Stimulated activated CD8-positive, alpha-beta memory T cell treated with anti-CD3 and anti-CD28 coated beads, Interleukin-4, amount 100 ng/mL, for 4 hours (primary cell): Measurements from ENCODE around the gene DYSF.

Source experiments
- DNase-seq, 2 donors: peaks; one replicate each; pipeline ENCODE4 v3.0.0-alpha.2; 2020; ENCODE audit warnings: low read depth in 2 of 2, low spot score in 1 of 2

DYSF gene

DNA sequence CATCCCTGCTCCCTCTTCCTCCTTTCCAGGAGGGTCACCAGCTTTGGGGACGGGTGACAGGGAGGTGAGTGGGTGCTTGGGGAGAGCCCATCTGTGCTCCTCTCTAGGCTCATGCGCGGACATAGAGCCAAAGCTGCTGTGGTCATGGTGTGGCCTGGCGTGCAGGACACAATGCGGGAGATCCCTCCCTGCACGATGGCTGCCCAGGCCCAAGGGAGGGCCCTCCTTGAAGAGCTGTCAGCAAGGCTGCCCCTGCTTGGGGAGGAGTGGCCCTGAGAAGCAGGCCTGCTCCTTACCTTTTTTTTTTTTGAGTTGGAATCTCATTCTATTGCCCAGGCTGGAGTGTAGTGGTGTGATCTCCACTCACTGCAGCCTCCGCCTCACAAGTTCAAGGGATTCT lies 111.4 kb downstream of the DYSF start:
- no peak for DNase-seq

DNA sequence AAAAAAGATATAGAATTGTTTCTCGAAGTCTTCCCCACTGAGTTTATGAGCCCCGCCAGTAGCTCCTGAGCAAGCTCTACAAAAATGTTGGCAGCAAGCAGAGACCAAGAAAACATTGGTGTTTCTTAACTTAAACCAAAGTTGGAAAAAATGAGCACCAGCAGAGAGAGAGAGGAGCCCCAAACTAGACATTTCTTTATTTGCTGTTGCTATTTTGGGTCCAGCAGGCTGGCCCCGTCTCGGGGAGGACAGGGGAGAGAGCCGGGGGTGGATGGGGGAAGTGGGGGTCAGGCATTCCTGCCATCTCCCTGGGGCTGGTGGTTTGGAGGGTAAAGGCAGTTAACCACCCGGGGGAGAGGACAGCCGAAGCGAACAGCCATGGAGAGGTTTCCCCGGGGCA lies 113.0 kb downstream of the DYSF start:
- no peak for DNase-seq

DNA sequence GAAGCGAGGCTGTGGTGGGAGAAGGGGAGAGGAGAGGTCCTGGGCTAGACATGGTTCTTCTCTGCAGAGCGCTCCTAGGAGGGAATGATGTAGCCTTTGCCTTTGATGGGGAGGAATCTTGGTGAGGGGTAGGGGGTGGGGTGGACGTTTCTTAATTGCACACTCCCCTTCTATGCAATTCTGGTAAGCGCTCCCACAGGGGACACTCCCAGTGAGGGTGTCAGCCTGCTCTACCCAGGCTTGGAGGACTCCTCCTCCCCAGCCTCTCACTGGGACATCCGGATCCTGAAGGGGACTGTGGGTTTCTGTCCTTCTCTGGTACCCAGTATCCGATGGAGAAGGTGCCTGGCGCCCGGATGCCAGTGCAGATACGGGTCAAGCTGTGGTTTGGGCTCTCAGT lies 114.3 kb downstream of the DYSF start:
- DNase-seq: no peak

DNA sequence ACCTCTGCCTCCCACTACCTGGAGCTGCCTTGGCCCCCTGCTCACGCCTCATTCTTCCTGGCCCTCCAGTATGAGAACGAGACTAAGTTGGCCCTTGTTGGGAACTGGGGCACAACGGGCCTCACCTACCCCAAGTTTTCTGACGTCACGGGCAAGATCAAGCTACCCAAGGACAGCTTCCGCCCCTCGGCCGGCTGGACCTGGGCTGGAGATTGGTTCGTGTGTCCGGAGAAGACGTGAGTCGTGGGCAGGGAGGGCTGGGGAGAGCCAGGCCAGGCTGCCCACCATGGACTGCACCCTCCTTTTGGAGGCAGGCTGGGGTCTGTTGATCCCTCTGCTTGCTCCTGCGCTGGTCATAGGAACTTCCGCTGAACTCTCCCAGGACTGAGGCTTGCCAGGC lies 114.7 kb downstream of the DYSF start:
- no peak for DNase-seq

DNA sequence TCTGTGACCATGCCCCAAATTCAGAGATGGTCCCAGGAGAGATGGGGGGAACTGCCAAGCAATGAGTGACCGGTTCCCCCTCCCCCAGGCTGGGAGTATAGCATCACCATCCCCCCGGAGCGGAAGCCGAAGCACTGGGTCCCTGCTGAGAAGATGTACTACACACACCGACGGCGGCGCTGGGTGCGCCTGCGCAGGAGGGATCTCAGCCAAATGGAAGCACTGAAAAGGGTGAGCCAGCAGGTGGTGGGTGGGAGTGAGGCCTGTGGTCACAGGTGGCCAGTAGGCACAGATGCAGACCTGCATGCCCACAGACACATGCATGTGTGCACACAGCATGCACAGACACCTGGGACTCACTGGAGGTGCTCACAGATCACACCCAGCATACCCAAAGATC lies 117.2 kb downstream of the DYSF start:
- no peak for DNase-seq

DNA sequence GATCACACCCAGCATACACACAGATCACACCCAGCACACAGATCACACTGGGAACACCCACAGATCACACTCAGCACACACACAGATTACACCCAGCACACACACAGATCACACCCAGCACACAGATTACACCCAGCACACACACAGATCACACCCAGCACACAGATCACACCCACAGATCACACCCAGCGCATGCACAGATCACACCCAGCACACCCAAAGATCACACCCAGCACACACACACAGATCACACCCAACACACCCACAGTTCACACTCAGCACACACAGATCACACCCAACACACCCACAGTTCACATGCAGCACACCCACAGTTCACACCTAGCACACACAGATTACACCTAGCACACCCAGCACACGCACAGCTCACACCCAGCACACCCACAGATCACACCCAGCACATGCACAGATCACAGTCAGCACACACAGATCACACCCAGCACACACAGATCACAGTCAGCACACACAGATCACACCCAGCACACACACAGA lies 117.6 kb downstream of the DYSF start:
- no peak for DNase-seq

DNA sequence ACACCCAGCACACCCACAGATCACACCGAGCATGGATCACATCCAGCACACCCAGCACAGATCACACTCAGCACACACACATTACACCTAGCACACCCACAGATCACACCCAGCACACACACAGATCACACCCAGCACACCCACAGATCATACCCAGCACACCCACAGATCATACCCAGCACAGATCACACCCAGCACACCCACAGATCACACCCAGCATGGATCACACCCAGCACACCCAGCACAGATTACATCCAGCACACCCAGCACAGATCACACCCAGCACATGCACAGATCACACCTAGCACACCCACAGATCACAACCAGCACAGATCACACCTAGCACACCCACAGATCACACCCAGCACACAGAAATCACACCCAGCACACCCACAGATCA lies 118.6 kb downstream of the DYSF start:
- no peak for DNase-seq

DNA sequence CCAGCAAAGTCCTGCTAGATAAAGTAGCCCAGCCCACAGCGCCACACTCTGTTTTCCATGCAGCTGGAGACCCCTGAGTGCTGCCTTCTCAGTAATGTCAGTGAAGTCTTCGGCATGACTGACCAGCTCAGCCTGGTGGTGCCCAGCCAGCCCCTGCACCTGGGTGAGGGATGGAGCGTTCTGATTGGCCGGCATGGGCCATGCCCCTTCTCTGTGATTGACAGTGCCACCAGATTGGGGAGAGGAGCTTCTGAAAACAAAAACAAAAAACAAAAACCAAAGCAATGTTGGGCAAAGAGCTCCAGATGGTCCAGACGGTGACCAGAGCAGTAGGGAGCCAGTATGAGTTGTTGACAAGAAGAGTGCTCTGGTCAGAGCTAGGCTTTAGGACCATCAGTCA lies 122.6 kb downstream of the DYSF start:
- no peak for DNase-seq

DNA sequence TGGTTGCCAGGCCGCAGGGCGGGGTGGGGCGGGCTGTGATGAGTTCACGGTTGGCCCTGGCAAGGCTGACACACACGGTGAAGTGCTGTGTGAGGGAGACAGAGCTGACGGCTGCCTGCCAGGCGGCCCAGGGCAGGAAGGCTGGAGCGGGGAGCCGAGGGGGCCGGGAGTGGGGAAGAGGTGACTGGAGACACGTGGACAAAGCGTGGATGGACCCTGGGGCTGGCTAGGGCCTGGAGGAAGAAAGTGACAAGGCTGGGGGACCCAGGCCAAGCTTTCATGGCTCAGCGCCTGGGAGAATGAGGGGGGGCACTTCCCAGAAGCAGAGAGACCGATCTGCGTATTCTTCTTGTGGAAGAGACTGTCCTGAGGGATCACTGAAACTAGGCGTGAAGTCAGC lies 123.2 kb downstream of the DYSF start:
- no peak for DNase-seq

DNA sequence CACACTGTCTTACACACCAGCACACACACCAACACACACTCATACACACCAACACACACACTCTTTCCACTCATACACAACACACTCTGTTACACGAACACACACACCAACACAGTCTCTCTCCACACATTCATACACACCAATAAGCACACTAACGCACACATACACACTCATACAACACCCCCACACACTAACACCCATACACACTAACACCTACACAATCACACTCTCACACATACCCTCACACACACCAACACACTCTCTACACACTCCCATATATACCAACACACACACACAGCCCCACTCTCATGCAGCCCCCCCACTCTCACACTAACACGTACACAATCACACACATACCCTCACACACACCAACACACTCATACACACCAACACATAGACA lies 123.8 kb downstream of the DYSF start:
- DNase-seq: no peak

DNA sequence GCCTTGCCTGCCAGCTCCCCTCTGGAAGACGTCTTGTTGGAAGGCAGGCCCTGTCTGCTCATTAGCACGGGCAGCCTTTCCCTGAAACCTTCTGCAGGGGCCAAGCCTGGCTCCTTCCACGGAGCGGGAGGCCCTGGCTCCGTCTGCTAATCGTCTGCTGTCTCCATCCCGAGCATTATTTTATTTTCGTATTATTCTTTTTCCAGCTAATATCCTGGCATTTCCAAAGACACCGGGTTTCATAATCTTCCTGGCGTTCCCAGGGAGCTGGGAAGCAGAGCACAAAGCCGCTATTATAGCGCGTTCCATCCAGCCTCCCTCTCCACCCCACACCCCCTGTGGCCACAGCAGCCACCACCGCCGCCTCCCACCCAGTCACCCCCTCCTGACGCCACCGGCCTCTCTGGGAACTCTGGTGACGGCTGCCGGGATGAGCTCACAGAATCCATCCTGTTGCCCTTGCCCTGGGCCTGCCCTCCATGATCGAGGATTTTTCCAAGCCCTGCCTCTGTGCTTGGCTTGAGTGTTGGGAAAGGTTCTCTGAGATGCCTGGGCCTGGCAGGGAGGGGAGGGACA lies 125.5 kb downstream of the DYSF start:
- no peak for DNase-seq

DNA sequence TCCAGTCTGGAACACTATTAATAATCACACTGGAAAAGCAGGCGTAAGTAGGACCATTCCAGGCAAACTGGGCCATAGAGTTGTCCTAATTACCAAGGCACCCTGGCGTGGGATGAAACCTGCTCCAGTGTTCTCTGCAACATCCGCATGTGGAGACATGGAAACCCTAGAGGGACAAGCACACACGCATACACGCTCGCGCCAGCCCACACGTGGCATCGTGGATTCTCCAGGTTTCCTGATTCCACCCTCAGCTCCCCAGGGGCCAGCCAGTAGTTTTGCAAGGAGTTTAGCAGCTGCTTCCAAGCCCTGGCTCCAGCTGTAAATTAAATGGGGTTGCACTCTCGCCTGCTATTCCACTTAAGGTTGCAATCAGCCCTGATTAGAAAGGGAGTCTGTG lies 127.7 kb downstream of the DYSF start:
- no peak for DNase-seq

DNA sequence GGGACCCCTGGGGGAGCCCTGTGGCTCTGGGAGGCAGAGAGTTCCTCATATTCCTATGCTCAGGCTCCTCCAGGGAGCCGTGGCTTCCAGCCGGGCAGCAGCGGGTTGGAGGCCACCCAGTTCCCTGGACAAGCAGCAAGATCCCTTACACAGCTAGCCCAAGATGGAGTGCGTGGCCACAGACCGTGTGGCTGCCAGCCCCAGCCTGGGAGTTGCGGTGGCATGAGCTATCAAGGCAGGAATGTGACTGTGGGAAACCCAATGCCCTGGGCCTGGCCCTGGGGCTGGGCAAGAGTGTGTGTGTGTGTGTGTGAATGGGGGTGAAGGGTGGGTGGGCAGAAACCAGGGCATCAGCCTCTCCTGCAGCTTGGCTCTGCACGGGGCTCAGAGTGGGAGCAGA lies 130.5 kb downstream of the DYSF start:
- DNase-seq: no peak

DNA sequence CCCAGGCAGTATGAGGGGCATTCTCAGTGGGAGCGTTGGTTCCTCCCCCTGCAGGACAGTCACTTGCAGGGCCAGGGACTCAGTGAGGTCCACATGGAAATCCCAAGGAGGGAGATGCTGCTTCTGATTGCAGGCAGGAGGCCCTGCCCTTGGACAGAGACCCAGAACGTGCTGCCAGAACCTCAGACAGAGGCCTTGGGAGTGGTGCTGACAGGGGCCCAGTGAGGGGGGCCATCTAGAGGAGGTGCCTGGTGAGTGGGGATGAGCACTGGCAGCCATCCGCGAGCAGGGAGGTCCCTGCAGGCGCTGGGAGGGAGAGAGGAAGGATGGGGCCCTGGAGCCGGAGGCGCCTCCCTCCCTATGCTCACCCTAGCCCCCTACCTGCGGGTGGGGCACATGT lies 133.1 kb downstream of the DYSF start:
- no peak for DNase-seq

DNA sequence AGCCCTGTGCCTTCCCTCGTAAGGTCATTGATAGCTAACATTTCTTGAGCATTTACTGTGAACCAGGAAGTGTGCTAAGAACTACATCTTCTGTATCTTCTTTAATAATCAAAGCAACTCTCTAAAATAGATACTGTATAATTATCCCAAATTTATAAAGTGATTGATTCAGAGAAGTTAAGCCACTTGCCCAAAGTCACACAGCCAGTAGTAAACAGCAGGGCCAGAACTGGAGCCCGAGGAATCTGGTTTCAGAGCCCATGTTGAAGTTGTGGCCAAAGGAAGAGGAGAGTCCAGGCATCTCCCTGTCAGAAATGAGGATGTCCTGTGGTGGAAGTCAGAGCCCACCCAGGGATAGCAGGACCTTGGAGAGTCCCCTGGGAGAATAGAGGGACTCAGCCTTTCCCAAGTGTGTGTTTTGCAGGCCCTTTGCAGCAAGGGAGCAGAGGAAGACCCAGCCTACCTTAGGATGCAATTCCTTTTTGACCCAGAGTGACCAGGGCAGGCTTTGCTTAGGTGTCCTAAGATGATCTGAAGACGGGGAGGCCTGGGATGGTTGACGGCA lies 134.2 kb downstream of the DYSF start:
- DNase-seq: no peak

DNA sequence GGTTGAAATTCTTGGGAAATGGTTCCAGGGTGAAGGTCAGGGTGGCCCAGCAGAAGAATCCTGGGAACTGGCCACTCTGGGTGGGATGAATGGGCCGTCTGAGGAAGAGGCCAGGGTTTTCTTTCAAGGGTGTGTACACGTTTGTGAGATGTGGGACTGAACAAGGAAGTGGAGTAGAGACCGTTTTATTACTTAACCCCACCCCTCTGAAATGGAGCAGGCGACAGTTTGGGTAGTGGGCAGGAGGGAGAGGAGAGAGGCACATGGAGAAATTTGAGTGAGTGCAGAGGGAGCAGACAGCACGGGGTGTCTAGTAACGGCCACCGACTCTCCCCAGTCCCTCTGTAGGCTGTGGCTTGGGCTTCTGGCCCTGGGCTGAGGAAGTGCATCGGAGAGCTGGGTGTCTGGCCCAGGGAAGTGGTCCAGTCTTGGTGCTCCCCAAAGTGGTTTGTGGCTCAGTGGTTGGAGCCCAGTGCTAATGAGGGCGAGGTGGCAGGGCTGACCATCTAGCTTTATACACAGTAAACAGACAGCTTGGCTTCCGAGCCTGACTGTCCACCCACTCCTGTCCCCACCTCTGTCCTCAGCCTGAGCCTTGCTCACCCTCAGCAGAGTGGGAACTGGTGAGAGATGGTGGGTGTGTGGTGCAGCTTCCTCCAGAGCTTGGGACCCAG lies 135.3 kb downstream of the DYSF start:
- no peak for DNase-seq

DNA sequence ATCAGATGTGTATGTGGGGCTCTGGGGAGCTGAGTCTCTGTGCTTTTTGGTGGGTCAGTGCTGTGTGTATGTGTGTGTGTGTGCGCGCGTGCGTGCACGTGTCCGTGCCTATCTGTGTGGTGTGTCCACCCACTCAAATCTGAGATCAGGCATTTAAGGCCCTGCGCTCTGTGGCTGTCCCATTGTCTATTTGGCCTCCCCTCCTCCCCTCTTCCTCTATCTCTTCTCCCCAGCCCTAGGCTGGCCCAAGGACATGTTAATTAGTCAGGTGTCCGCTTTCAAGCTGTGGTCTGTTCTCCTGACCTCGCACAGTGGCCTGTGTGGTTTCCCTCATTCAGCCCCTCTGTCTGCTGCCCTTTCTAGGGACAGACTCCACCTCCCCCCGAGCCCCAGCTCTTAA lies 136.4 kb downstream of the DYSF start:
- no peak for DNase-seq

DNA sequence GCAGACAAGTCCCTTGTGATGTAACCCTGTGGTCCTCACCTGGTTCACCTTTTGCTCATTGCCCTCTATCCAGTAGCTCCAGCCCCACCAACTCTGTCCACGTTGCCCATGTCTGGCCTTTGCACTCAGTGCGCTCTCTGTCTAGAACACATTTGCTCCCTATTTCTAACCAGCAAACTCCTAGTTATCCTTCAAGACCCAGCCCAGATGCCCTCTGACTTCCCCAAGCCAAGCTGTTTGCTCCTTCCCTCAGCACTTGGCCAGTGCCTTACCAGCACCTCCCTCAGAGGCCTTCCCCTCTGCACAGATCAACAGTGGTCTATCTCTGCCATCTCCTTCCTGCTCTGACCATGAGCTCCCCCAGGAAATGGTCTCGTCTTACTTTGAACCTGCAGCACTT lies 137.7 kb downstream of the DYSF start:
- no peak for DNase-seq

DNA sequence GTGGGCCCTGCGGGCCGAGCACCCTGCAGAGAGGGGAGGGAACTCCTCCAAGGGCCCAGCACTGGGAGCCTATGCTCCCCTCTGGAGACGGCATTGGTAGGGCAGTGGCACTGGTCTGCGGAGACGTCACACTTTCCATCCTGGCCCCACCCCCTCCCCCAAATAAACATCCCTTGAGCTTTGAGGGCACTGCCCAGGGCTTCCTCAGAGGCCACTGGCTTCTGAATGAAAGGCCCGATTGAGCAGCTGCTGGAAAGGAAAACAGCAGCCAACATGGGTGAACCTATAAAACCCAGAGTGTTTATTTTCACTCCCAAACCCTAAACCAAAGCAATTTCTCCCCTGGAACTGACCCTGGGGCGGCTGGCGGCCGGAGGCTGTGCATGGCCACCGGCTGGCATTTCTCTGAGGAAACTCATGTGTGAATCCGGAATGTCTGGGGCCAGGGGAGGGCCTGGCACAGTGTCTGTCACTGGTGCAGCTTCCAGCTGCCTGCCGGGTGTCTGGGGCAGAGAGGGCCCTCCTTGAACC lies 138.9 kb downstream of the DYSF start:
- DNase-seq: no peak

DNA sequence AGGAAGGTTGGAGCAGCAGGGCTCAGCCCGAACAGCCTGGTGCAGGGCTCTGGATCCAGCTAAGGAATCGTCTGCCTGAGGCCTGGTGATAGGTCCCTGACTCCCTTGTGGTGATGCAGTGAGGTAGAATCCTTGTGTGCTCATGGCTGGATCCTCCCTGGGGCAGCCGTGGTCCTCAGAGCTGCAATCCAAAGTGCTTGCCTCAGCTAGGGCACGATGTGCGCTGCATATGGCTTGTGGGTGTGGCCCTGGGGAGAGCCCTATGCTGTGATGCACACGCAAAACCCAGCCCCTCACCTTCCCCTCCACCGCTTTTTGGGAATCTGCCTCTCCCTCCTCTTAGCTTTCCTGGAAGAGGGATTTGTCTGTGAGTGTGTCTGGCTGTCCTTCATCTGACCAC lies 142.2 kb downstream of the DYSF start:
- DNase-seq: no peak

DNA sequence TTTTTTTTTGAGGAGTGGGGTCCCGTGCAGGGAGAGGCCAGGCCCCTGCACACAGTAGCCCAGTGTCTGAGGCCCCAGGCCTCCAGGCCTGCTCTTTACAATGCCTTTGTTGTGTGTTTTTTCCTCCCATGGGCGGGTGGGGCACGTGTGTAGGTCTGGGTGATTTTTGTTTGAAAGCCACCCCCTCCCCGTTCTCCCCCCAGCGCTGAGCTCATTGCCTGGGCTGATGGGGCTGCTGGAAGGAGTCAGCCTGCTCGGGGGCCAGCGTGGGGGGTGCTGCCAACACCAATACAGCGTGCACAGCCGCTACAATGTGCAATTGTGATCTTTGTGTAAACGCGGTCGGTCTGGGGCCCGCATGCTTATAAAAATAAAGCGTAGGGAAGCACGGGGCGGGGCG lies 142.7 kb downstream of the DYSF start:
- no peak for DNase-seq

DNA sequence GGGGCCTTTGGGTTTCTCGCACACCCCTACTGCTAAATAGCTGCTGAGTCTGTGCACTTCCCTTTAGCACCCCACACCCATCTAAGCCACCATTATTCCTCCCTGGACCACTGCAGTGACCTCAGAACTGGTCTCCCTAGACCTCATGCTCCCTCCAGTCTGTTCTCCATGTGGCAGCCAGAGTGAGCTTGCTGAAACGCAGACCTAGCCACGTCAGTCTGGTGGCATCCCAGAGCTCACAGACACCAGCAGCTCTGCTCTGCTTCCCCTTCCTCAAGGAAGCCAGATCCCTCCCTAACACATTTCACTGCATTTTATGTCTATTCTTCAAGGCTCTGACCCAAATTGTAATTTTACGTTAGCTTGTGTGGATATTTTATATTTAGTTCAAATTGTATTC lies 144.4 kb downstream of the DYSF start:
- DNase-seq: no peak

DNA sequence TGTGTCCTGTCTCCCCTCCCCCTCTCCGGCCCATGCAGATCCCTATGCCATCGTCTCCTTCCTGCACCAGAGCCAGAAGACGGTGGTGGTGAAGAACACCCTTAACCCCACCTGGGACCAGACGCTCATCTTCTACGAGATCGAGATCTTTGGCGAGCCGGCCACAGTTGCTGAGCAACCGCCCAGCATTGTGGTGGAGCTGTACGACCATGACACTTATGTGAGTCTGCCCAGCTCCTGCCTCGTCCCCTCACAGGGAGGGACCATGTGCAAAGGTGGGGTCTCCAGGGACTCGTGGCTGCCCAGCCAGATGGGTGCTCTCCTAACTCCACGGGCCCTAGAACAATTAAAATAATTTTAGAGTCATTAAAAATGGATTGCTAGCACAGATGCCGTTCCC lies 145.2 kb downstream of the DYSF start:
- DNase-seq: no peak
